Measurements from ENCODE around the gene C1orf210. TPM values are rescaled to one million over a fixed set of nuclear protein-coding genes. Genes with fewer than 3 reads are reported as not detected.

The C1orf210 gene
- total RNA-seq, 1 experiment from 2014 or later: 5.9 TPM

- H2AK5ac ChIP-seq (ENCODE audit: insufficient read length, low read length): no peak overlapping the region
- no peaks in the 10 kb centered on the region for H3K4me1 ChIP-seq (ENCODE audit: insufficient read depth, low read length)
- no peak overlapping the region for H3K56ac ChIP-seq (ENCODE audit: insufficient read length, low read depth, low read length)
- Mint-ChIP-seq H3K4me1 (peaks cover 7 to 11% of the 10 kb centered on the region in 2 experiments), H3K27me3 (ENCODE audit: low read depth) (no peaks in the 10 kb centered on the region; the same call in none of the 2 replicates), H3K27ac (no peak overlapping the region), H3K36me3 (ENCODE audit: insufficient read depth in 1 of 3, low read depth in 3 of 3) (no peaks in the 10 kb centered on the region), H3K4me3 (no peak overlapping the region), H3K9me3 (no peaks in the 10 kb centered on the region)
- H3K18ac ChIP-seq (ENCODE audit: insufficient read length, low read depth, low read length): no peak overlapping the region
- no peaks in the 10 kb centered on the region for H3K27me3 ChIP-seq (ENCODE audit: insufficient read depth, low read length)
- WGBS (ENCODE audit: extremely low coverage, insufficient read length, low lambda C conversion rate): no CpG with 5 or more reads among the region's 3 CpGs
- H3K23me2 ChIP-seq (ENCODE audit: insufficient read length, low read depth, low read length, poor library complexity, severe bottlenecking): no peaks in the 10 kb centered on the region
- no peak overlapping the region for H2BK15ac ChIP-seq (ENCODE audit: low read depth, low read length)
- H3K79me1 ChIP-seq (ENCODE audit: insufficient read depth, low read depth, low read length, poor library complexity, severe bottlenecking): no peaks in the 10 kb centered on the region
- no peak overlapping the region for H2BK12ac ChIP-seq (ENCODE audit: insufficient read length, low read depth, low read length)
- no peak overlapping the region for H3K4ac ChIP-seq (ENCODE audit: low read depth, low read length)
- H3K9me3 ChIP-seq (ENCODE audit: control insufficient read depth, low read depth, low read length): no peaks in the 10 kb centered on the region
- no peak overlapping the region for H2BK5ac ChIP-seq (ENCODE audit: insufficient read length, low read length)
- H2AFZ ChIP-seq (ENCODE audit: low read length): no peak overlapping the region
- no peak overlapping the region for H2BK20ac ChIP-seq (ENCODE audit: low read depth, low read length, poor library complexity, severe bottlenecking)
- TF ChIP-seq, protein P1, sequence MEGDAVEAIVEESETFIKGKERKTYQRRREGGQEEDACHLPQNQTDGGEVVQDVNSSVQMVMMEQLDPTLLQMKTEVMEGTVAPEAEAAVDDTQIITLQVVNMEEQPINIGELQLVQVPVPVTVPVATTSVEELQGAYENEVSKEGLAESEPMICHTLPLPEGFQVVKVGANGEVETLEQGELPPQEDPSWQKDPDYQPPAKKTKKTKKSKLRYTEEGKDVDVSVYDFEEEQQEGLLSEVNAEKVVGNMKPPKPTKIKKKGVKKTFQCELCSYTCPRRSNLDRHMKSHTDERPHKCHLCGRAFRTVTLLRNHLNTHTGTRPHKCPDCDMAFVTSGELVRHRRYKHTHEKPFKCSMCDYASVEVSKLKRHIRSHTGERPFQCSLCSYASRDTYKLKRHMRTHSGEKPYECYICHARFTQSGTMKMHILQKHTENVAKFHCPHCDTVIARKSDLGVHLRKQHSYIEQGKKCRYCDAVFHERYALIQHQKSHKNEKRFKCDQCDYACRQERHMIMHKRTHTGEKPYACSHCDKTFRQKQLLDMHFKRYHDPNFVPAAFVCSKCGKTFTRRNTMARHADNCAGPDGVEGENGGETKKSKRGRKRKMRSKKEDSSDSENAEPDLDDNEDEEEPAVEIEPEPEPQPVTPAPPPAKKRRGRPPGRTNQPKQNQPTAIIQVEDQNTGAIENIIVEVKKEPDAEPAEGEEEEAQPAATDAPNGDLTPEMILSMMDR (conservative IDR thresholded peaks at IDR 0.05): no peak
- no peaks in the 10 kb centered on the region for H3K79me2 ChIP-seq (ENCODE audit: insufficient read depth, low read length)
- H3K23ac ChIP-seq (ENCODE audit: insufficient read length, low read depth, low read length): no peak overlapping the region
- no peak overlapping the region for H3T11ph ChIP-seq (ENCODE audit: low read length)
- no peak overlapping the region for H2BK120ac ChIP-seq (ENCODE audit: low read depth, low read length, poor library complexity, severe bottlenecking)
- H3K9ac ChIP-seq (ENCODE audit: extremely low read depth, insufficient read length, low read length): no peak overlapping the region
- H3K27ac ChIP-seq (ENCODE audit: insufficient read length, low read depth, low read length): no peak overlapping the region
- no peak for DNase-seq
- no peak overlapping the region for H4K91ac ChIP-seq (ENCODE audit: insufficient read length, low read depth, low read length)
- no peaks in the 10 kb centered on the region for H4K20me1 ChIP-seq (ENCODE audit: control insufficient read depth, insufficient read depth, insufficient read length)
- H4K5ac ChIP-seq (ENCODE audit: insufficient read length, low read depth, low read length): no peak overlapping the region
- no peak overlapping the region for H3K4me2 ChIP-seq (ENCODE audit: insufficient read depth, insufficient read length, low read length)
- H4K8ac ChIP-seq (replicated peaks; ENCODE audit: insufficient read length, low read depth, low read length): no peak overlapping the region
- H3K14ac ChIP-seq (ENCODE audit: insufficient read depth, low read length): no peak overlapping the region
Measured at GRCh38 chr1:43315481-43315880, 30.1 kb upstream of the C1orf210 start.

Measured in H9 (cell line).